Omental fat pad (tissue), 4 donors: ENCODE data around the gene ULK3. TPM values are rescaled to one million over a fixed set of nuclear protein-coding genes. Genes with fewer than 3 reads are reported as not detected.

Source experiments
- ATAC-seq: fragments of 150-250 bp; one replicate; pipeline ENCODE4 v1.9.1; 2016; ENCODE audit warnings: mild to moderate bottlenecking, moderate library complexity; ENCODE audit not compliant: low FRiP score
- DNase-seq: peaks from one replicate; pipeline ENCODE4 v3.0.0-alpha.2; 2019; ENCODE audit warnings: low spot score
- CTCF ChIP-seq, 3 donors: fragments of 450-650 bp; IDR thresholded peaks; one replicate each; pipeline ENCODE4 v1.5.1; 2016 to 2017; ENCODE audit warnings: antibody characterized with exemption in 3 of 3, mild to moderate bottlenecking in 3 of 3, moderate library complexity in 2 of 3
- total RNA-seq, 4 donors: library from RNA; depleted of rRNA; stranded (reverse); fragments of >200 nt; gene quantifications; one replicate each; pipeline ENCODE4 v1.1.0, GENCODE V29; 2016

The ULK3 gene
- total RNA-seq, 4 donors from 2014 or later, result 23.2 to 52.6 (median 41.4) TPM

- TF ChIP-seq CTCF (IDR thresholded peaks at IDR 0.05), result no peak
- DNase-seq (no peak), ATAC-seq (no peak)
These were observed 34.7 kb downstream of the ULK3 start for GRCh38 chr15:74808078-74808839.

GRCh38 chr15:74807282-74807681 is 35.7 kb downstream of the ULK3 start:
- ATAC-seq, result no peak
- DNase-seq, result no peak
- no peak for TF ChIP-seq CTCF (IDR thresholded peaks at IDR 0.05)

- no peak for TF ChIP-seq CTCF (IDR thresholded peaks at IDR 0.05)
- no peak for ATAC-seq
- no peak for DNase-seq
These were observed 38.0 kb downstream of the ULK3 start for GRCh38 chr15:74804935-74805334.

DNA sequence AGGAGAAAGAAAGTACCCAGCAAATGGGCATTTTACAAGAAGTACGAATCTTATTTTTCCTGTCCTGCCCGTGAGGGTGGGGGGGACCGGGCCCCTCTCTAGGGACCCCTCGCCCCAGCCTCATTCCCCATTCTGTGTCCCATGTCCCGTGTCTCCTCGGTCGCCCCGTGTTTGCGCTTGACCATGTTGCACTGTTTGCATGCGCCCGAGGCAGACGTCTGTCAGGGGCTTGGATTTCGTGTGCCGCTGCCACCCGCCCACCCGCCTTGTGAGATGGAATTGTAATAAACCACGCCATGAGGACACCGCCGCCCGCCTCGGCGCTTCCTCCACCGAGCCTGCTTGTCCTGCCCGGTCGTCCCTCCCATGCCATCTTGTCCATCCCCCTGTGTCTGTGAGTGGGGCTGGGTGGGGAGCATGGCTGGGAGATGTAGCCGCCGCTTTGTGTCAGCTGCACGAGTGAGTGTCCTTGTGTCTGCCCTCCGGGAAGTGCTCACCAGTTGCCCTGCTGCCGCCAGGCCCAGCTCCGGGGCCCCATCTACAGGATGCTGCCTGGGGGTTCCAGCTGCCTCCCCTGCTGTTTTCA is 40.0 kb downstream of the ULK3 start:
- DNase-seq, result no peak
- TF ChIP-seq CTCF (IDR thresholded peaks at IDR 0.05), result no peak
- ATAC-seq, result no peak

DNA sequence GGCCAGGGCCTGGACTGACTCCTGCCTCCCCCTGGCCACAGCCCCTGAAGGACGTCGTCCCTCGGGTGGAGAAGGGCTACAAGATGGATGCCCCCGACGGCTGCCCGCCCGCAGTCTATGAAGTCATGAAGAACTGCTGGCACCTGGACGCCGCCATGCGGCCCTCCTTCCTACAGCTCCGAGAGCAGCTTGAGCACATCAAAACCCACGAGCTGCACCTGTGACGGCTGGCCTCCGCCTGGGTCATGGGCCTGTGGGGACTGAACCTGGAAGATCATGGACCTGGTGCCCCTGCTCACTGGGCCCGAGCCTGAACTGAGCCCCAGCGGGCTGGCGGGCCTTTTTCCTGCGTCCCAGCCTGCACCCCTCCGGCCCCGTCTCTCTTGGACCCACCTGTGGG is 40.7 kb downstream of the ULK3 start:
- no peak for DNase-seq
- ATAC-seq, result no peak
- no peak for TF ChIP-seq CTCF (IDR thresholded peaks at IDR 0.05)

DNA sequence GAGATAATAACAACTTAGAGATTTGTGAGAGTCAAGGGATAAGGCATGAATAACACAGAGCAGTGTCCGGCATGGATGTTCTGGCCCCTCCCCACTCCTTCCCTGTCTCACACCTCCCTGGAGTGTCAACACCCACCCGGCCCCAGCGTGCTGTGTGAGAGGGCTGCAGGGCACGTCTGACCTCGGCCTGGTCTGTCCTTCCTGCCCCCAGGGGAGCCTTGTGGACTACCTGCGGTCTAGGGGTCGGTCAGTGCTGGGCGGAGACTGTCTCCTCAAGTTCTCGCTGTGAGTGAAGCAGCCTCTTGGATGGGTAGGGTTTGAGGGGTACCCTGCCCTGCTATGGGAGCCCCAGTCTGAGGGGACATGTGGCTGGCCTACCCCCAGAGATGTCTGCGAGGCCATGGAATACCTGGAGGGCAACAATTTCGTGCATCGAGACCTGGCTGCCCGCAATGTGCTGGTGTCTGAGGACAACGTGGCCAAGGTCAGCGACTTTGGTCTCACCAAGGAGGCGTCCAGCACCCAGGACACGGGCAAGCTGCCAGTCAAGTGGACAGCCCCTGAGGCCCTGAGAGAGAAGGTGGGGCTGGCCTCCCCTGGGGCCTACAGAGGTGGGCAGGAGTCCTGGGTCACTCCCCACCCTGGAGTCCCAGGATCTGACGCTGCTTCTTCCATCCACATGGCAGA is 41.5 kb downstream of the ULK3 start:
- no peak for DNase-seq
- no peak for ATAC-seq

More for the DNA sequence above, 41.5 kb downstream of the ULK3 start:
- TF ChIP-seq CTCF (IDR thresholded peaks at IDR 0.05), result no peak
